ENCODE measurements around the gene SNRNP35. TPM values are rescaled to one million over a fixed set of nuclear protein-coding genes. Genes with fewer than 3 reads are reported as not detected.
"Not testable (repeated sequence)": the region's sequence is repeated elsewhere in the genome, so short reads cannot be mapped to it uniquely, and the experiment has no call there.

SNRNP35 gene
- total and polyA plus RNA-seq, 10 donors, result 18.9 to 63.7 (median 31.4) TPM

GRCh38 chr12:123450636-123451035 is 7.3 kb upstream of the SNRNP35 start:
- no peak for DNase-seq
- WGBS, 5 donors, result 87 to 96% (median 91%) methylated on average over 9 of the region's 9 CpGs
- intact Hi-C loops (cut with DNase I; ENCODE audit: low total_unique reads), result no loop called here
- H3K9me3 ChIP-seq, result no peaks in the 10 kb centered on the region
- no peaks in the 10 kb centered on the region for H3K36me3 ChIP-seq
- no peak for TF ChIP-seq POLR2A (IDR thresholded peaks at IDR 0.05)
- TF ChIP-seq POLR2AphosphoS5 (IDR thresholded peaks at IDR 0.05), result no peak
- TF ChIP-seq CTCF (IDR thresholded peaks at IDR 0.05 in 8 of 11, conservative IDR thresholded peaks at IDR 0.05 in 3 of 11), result no peak
- no peak overlapping the region for H3K4me3 ChIP-seq
- peaks cover 5 to 36% (median 21%) of the 10 kb centered on the region in 6 donors for H3K4me1 ChIP-seq
- H3K27me3 ChIP-seq (replicated peaks in 1 of 7), result no peaks in the 10 kb centered on the region
- H3K27ac ChIP-seq, result peak overlapping the region in 1 of 8 donors; percentile 92

- H3K36me3 ChIP-seq; H3K27ac ChIP-seq; DNase-seq; H3K27me3 ChIP-seq (replicated peaks in 1 of 7); H3K4me3 ChIP-seq; intact Hi-C loops (cut with DNase I; ENCODE audit: low total_unique reads); H3K9me3 ChIP-seq: not testable (repeated sequence)
- H3K4me1 ChIP-seq, result peaks cover 0 to 21% (median 9%) of the 10 kb centered on the region in 6 donors
- 0 to 100% (median 53%) methylated on average over 1 of the region's 1 CpG for WGBS, 5 donors
These were observed 5.7 kb upstream of the SNRNP35 start for GRCh38 chr12:123452276-123452550.

GRCh38 chr12:123453165-123453564 is 4.8 kb upstream of the SNRNP35 start:
- DNase-seq, result no peak
- 78 to 84% (median 80%) methylated on average over 3 of the region's 3 CpGs for WGBS, 5 donors

GRCh38 chr12:123463174-123463573 is 5.2 kb downstream of the SNRNP35 start:
- Histone ChIP-seq H3K36me3 (peaks cover 0 to 62% (median 24%) of the 10 kb centered on the region in 6 donors), H3K4me1 (peaks cover 6 to 60% (median 26%) of the 10 kb centered on the region in 6 donors)
- H3K27ac ChIP-seq; H3K9me3 ChIP-seq; H3K27me3 ChIP-seq (replicated peaks in 1 of 7); DNase-seq; H3K4me3 ChIP-seq: not testable (repeated sequence)
- intact Hi-C loops (cut with DNase I; ENCODE audit: low total_unique reads), result loop anchor here (10.0 kb wide), 1 partner anchor 98 kb away; the partner anchor contains the start of gene SBNO1
- 95 to 98% (median 96%) methylated on average over 11 of the region's 11 CpGs for WGBS, 5 donors

More at GRCh38 chr12:123453165-123453564, 4.8 kb upstream of the SNRNP35 start:
- Histone ChIP-seq H3K36me3 (no peaks in the 10 kb centered on the region), H3K27ac (no peak overlapping the region), H3K4me3 (no peak overlapping the region), H3K27me3 (replicated peaks in 1 of 7) (no peaks in the 10 kb centered on the region), H3K4me1 (peaks cover 0 to 17% (median 4%) of the 10 kb centered on the region in 6 donors), H3K9me3 (no peaks in the 10 kb centered on the region)
- TF ChIP-seq POLR2AphosphoS5 (IDR thresholded peaks at IDR 0.05) (no peak), CTCF (IDR thresholded peaks at IDR 0.05 in 8 of 11, conservative IDR thresholded peaks at IDR 0.05 in 3 of 11) (no peak), POLR2A (IDR thresholded peaks at IDR 0.05) (no peak)
- intact Hi-C loops (cut with DNase I; ENCODE audit: low total_unique reads), result no loop called here

GRCh38 chr12:123465084-123465483 is 7.1 kb downstream of the SNRNP35 start:
- Histone ChIP-seq H3K27me3 (replicated peaks in 1 of 7) (no peaks in the 10 kb centered on the region), H3K36me3 (peaks cover 0 to 80% (median 24%) of the 10 kb centered on the region in 6 donors), H3K9me3 (no peaks in the 10 kb centered on the region), H3K27ac (no peak overlapping the region), H3K4me1 (peaks cover under 1 to 58% (median 13%) of the 10 kb centered on the region in 6 donors), H3K4me3 (no peak overlapping the region)
- intact Hi-C loops (cut with DNase I; ENCODE audit: low total_unique reads), result loop anchor here (10.0 kb wide), 1 partner anchor 100 kb away; the partner anchor contains the start of gene SBNO1
- WGBS, 5 donors, result 75 to 88% (median 83%) methylated on average over 4 of the region's 4 CpGs
- TF ChIP-seq CTCF (IDR thresholded peaks at IDR 0.05 in 8 of 11, conservative IDR thresholded peaks at IDR 0.05 in 3 of 11), result no peak
- no peak for TF ChIP-seq POLR2AphosphoS5 (IDR thresholded peaks at IDR 0.05)
- TF ChIP-seq POLR2A (IDR thresholded peaks at IDR 0.05), result no peak
- DNase-seq, result no peak

Measured in spleen (tissue), 11 donors.